Stimulated activated CD4-positive, alpha-beta T cell treated with anti-CD3 and anti-CD28 coated beads, Interleukin-15, amount 100 ng/mL, for 48 hours (primary cell): ENCODE data around the gene RNPS1.
A peak's percentile ranks its signal among the peaks of the same experiment; 100 is the strongest.

Experiments
- DNase-seq, 2 donors: peaks; one replicate each; pipeline ENCODE4 v3.0.0-alpha.2; 2020; ENCODE audit warnings: low read depth in 2 of 2

The RNPS1 gene

GRCh38 chr16:2213817-2214718, 53.9 kb downstream of the RNPS1 start:
- no peak for DNase-seq

- no peak for DNase-seq
Observed at GRCh38 chr16:2212362-2213324, 55.3 kb downstream of the RNPS1 start.

- no peak for DNase-seq
Observed at GRCh38 chr16:2211923-2212347, 56.0 kb downstream of the RNPS1 start.

- no peak for DNase-seq
Observed at GRCh38 chr16:2210386-2211365, 57.2 kb downstream of the RNPS1 start, which contains the start of gene BRICD5. Gene BRICD5 (minus strand): TSS chr16:2210863. CDS start chr16:2210833, 30 bp downstream.

DNA sequence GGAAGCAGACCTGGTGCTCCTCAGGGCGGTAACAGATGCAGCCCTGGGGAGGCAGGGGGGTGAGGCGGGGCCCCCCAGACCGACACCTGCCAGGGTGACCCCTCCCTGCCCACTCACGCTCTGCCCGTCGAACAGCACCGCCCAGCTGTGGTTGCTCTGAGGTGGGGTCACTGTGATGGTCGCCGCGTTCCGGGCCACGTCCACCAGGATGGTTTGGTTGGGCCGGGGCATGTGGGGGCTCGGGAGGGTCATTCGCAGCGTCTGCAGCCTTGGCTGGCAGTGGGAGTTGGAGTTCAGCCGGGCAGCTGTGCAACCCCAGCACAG, 58.0 kb downstream of the RNPS1 start:
- DNase-seq: no peak

DNA sequence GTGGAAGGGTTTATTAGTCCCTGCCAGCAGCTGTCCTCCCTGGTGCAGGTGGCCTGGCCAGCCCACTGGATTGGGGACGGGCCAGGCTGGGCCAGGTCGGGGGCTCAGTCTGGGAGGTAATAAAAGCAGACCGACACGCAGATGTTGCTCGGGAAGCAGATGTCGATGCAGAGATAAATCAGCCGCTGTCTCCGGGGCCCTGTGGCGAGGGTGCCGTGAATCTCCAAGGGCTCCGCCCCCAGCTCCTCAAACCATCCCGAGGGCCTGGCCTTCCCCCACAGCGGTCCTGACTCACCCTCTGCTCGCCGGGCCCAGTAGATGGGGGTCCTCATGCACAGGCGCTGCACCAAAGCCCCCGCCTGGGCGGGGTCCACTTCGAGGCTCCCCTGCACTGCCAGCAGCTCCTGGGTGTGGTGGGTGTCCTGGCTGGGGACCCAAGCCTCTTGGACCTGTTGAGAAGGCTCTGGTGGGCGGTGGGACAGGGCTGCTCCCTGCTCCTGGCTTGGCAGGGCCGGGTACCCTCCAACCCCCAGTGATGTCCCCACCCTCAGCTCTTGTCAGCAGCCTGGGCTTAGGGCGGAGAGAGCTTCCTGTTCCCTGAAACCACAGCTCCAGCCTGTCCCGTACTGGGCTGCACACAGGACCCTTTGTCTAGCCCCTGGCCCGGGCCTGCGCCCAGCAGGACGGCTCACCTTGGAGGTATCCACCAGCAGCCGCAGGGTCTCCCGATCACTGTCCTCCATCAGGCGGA, 58.5 kb downstream of the RNPS1 start:
- no peak for DNase-seq

DNA sequence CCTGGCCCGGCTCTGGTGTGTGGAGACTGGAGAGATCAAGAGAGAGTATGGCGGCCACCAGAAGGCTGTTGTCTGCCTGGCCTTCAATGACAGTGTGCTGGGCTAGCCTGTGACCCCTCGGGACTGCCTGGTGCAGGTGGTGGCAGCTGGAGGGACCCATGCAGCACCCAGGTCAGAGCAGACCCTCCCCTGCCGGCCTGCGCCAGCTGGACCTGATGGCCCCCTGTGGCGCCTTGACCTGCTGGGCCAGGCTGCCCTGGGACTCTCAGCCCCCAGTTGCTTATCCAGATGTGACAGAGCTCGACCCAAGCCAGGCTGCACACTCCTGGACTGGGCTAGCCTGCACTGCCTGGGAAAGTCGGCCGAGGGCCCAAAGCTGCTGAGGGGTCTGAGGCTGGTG, 59.2 kb downstream of the RNPS1 start:
- DNase-seq: no peak

DNA sequence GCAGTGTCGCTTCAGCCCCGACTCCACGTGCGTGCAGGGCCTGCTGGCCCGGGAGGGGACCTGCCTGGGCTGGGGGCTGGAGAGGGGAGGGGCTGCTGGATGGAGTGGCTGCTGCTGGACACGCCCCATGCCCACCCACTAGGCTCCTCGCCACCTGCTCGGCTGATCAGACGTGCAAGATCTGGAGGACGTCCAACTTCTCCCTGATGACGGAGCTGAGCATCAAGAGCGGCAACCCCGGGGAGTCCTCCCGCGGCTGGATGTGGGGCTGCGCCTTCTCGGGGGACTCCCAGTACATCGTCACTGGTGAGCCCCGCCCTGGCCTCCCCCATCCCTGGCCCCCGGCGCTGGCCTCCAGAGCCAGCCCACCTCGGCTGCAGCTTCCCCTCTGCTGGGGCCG, 59.6 kb downstream of the RNPS1 start:
- DNase-seq: no peak

GRCh38 chr16:2207872-2208271, 60.1 kb downstream of the RNPS1 start:
- no peak for DNase-seq

- DNase-seq: no peak
Observed at GRCh38 chr16:2206780-2207433, 61.0 kb downstream of the RNPS1 start.

GRCh38 chr16:2206420-2206779, 61.5 kb downstream of the RNPS1 start:
- no peak for DNase-seq

GRCh38 chr16:2205967-2206313, 62.0 kb downstream of the RNPS1 start:
- no peak for DNase-seq

DNA sequence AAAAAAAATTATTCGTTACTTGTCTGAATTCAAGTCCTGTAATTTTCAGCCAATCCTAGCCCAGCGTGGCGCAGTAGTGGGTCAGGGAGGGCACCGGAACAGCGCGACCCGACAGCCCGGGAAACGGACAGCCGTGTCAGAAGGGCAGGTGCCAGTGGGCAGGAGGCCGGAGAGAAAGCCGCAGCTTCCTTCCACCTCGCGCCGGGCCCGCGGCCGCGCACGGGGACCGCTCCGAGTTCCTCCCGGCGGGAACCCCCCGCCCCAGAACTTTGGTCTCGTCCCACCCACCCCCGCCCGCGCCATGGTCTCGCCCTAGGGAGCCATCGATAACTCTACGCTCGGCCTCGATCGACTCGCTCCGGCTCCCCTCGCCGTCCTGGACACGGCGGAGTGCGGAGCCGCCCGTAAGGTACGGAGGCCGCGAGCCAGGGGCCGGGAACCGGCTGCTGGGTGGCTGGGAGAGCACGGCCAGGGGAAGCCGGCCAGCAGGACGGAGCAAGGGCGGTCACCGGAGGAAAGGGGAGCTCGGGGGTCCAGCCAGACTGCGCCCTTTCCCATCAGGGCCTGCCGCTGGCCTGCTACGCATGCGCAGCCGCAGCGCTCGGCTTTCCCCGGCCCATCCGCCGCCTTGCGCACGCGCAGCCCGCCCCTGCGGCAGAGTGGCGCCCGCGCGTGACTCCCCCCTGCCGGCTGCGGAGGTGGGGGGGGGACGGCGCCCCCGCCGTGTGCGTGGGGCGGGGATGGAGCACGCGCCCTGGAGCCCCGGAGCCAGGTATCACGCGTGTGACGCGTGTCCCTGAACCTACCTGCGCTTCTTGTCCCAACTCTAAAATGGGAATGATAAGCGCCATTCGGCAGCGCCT, 62.6 kb downstream of the RNPS1 start, which contains the start of gene MLST8:
Gene MLST8 (plus strand): TSS at position 351 of the 863 bp plus-strand sequence. CDS start 632 bp downstream, outside the sequence.
- DNase-seq: peak; percentile 76 to 82

GRCh38 chr16:2204416-2205103, 63.4 kb downstream of the RNPS1 start:
- no peak for DNase-seq
